GM21619 (cell line): ENCODE measurements around the gene SULT1A2.
A peak's percentile ranks its signal among the peaks of the same experiment; 100 is the strongest.
"Not testable (repeated sequence)": the region's sequence is repeated elsewhere in the genome, so short reads cannot be mapped to it uniquely, and the experiment has no call there.

Source experiments
- ATAC-seq: cut with Tn5 transposase; IDR thresholded peaks from one replicate; pipeline ENCODE4 v1.9.1; 2021; ENCODE audit not compliant: unreplicated experiment

SULT1A2 gene

DNA sequence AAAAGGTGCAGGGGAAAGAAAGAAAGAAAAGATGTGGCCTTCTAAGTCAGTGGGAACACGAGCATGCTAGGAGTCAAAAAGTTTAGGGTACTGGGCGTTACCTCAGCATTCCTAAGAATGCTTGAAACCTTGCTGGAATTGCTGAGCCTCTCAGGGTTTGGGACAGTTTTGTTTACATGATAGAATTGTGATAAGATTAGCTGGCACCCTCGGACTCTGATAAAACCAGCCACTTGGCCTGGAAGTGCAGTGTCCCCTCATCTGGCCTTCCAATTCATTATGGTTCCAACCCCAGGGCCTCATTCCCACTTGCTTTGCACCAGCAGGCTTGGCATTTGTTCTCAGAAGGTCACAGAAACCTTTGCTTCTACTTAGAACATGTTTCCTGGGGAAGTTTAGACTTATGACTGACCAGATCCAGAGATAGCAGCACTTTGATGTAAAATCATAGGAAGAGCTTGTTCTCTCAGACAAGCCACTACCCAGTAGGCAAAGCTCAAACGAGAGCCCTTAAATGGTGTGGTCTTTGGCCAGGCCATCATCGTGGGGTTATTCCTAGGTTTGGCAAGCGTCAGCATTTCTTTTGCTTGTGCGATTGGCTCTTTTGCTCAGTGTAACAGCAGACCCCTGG lies 35.2 kb downstream of the SULT1A2 start:
- ATAC-seq = no peak

DNA sequence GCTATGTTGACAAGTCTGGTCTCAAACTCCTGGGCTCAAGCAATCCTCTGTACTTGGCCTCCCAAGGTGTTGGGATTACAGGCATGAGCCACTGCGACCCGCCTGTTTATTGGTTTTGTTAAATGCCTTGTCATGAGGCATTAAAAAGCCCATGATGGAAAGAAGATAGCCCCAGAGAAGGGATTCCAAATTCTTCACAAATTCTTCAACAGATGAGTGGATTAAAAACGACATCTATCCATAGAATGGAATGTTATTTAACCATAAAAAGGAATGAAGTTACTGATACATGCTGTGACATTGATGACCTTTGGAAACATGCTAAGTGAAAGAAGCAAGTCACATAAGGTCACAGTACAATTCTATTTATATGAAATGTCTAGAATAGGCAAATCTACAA lies 38.4 kb downstream of the SULT1A2 start:
- ATAC-seq = no peak

DNA sequence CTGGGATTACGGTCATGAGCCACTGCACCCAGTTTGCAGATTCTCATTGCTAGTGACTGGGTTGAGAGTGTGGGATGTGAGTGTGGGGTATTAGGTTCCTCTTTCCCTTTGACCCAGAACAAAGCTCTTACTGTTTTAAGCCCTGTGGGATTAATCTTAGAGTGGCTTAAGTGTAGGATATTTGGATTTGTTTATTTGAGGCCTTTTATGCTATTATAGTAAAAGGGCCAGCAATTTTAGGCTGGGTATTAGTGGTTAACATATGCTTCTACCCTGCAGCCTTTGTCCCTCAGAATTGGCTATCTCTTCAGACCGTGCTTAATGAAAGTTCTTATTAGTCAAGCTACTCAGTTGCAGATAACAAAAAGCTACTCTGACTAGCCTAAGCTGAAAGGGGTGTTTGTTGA lies 39.9 kb downstream of the SULT1A2 start:
- ATAC-seq = no peak

DNA sequence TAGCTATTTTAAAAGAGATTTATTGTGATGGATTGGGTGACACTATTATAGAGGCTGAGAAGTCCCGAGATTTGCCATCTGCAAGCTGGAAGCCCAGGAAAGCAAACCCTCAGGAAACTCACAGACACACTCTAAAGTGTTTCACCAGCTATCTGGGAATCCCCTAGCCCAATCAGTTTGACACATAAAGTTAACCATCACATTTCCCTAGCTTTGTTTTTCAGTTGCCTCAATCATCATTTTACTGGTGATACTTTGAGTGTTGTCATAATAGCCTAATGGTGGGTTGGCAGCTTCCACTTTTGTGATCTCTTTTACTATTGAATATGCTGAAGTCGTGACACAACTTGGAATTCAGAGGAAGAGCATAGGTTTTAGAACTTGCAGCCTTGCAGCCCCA lies 41.3 kb downstream of the SULT1A2 start:
- no peak for ATAC-seq

DNA sequence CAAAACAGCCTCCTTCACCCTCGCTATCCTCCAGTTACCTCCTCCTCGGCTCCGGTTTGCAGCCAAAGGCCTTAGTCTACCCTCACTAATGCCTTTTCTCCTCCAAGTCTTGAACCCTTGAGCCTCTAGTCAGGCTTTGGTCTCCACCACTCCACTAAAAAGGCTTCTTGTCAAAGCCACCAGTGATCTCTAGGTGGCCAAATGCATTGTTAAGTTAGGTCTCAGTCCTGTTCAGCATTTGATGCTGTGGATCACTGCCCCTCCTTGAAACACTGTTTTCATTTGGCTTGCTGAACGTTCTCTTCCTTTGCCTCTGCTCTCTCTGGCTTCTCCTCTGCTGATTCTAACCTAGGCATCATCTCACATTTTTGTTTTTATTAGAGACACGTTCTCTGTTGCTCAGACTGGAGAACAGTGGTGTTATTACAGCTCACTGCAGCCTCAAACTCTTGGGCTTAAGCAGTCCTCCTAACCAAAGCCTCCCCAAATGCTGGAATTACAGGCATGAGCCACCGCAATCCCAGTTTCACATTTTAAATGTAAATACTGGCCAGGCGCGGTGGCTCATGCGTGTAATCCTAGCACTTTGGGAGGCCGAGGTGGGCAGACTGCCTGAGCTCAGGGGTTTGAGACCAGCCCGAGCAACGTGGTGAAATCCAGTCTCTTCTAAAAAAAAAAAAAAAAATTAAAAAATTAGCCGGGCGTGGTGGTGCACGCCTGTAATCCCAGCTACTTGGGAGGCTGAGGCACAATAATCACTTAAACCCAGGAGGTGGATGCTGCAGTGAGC lies 42.0 kb downstream of the SULT1A2 start:
- peak; percentile 10 for ATAC-seq

DNA sequence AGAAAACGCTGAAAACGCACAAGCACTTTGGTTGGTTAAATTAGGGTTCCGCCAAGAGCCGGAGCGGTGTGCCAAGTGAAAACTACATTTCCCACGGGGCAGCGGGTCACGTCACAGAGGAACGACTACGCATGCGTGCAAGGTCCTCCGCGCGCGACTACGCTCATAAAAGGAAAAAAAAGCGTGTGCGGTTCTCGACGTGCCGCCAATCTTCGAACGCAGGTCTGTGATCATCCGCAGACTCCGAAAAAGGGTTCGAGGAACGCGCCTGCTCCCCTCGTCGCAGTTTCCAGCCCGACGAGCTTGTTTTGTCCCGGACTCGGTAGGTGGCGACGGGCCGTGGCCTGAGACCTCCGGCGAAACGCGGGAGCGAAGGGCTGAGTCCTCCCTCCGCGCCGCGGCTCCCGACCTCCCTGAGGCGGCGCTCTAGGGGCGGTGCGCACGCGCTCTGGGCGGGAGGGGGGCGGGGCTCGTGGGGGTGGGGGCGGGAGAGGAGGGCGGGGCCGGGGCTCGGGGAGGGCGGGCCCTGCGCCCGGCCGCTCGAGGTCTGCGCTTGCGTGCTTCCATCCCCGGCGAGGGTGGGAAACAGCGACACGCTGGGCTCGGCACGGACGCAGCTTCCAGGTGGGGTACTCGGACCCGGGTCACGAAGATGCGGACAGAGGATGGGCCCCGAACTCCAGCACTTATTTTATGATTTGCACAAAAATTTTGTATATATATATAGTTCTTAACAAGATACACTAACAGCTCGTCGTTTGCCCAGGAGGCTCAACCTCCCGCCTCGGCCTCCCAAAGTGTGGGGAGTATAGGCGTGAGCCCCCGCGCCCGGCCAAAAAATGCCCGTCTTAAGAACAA lies 42.8 kb downstream of the SULT1A2 start, which contains the start of gene SGF29:
TSS of gene SGF29 (plus strand) at position 145 of the 858 bp plus-strand sequence. CDS start 27,150 bp downstream, outside the sequence.
- peak; percentile 71 for ATAC-seq

DNA sequence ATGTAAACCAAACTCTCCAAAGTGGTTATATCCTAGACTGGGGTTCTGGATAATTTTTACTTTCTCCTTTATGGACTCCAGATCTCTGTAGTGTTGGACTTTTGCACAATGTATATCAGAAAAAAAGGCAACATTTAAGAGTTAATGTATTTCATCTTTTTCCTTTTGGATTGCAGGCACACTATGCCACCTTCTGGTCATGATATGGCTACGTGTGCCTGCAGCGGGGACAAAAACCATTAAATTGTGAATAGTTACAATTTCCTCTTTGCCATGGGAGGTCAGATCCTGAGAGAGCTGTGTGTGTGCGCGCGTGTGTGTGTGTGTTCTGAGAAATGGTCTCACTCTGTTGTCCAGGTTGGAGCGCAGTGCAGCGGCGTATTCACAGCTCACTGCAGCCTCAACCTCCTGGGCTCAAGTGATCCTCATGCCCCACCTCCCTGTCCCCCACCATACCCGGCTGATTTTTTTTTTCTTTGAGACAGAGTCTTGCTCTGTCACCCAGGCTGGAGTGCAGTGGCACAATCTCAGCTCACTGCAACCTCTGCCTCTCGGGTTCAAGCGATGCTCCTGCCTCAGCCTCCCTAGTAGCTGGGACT lies 47.5 kb downstream of the SULT1A2 start:
- no peak for ATAC-seq

DNA sequence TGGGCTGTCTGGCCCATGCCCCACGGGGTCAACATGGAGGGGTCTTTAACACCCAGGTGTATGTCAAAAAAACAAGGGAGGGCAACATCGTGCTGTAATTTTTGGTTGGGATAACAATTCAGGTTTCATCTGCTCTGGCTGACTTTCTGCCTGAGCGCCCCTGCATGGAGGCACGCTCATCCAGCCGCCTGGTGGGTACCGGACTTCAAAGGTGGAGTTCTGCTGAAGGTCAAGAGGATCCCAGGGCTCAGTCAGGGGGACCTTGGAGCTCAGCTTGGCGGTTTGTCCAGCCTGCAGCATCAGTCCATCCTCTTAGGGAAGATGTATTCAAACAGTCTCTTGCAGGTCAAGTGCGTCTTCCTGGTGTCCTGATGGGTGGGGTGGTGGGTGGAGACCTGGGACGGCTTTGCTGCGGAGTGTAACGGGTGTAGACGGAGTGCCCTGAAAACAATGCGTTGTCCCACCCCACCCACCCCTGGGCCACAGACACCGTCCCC lies 48.5 kb downstream of the SULT1A2 start:
- ATAC-seq = no peak

DNA sequence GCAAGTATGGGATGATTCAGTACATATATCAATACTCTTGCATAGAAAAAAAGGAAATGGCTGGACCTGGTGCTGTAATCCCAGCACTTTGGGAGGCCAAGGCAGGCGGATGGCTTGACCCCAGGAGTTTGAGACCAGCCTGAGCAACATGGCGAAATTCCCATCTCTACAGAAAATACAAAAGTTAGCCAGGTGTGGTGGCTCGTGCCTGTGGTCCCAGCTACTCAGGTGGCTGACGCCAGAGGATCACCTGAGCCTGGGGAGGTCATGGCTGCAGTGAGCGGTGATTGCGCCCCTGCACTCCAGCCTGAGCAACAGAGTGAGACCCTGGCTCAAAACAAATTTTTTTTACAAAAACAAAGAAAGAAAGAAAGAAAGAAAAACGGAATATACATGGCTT lies 50.2 kb downstream of the SULT1A2 start:
- ATAC-seq = no peak

DNA sequence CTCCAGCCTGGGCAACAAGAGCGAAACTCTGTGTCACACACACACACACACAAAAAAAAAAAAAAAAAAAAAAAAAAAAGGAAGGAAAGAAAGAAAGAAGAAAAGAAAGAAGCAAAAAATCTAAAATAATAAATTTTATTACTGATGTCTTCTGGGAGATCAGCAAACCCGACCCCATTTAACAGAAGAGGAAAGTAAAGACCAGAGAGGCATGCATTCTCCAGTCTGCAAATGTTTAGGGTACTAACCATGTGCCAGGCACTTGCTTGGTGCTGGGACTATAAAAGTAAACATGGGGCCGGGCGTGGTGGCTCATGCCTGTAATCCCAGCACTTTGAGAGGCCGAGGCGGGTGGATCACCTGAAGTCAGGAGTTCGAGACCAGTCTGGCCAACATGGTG lies 50.9 kb downstream of the SULT1A2 start:
- ATAC-seq = not testable (repeated sequence)

DNA sequence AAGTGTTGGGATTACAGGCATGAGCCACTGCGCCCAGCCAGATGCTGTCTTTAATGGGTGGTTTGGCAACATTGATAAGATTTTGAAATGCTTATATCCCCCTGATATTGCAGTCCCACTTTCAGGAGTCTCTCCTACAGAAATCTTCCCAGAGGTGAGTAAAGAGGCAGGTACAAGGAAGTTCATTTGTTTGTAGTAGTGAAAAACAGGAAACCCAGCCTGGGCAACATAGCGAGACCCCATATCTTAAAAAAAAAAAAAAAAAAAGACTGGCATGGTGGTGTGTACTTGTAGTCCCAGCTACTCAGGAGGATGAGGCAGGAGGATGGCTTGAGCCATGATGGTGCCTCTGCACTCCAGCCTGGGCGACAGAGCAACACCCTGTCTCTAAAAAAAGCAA lies 51.9 kb downstream of the SULT1A2 start:
- no peak for ATAC-seq

DNA sequence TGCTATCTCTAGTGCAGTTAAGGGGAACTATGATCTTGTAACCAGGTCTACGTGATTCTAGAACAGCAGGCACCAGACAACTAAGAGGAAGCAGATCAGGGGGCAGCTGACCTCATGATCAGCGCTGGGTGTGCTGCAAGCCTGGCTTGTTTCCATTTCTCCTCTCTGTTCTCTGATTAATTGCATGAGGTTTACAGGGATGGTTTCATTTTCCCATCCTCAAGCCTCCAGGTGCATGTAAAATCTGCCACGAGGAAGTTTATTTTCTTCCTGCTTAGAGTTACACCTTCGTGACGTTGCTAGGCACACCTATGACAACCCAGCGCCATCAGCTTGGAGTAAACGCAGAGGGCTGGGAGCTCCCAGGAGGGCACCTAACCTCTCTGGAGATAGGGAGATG lies 53.8 kb downstream of the SULT1A2 start:
- ATAC-seq = no peak

DNA sequence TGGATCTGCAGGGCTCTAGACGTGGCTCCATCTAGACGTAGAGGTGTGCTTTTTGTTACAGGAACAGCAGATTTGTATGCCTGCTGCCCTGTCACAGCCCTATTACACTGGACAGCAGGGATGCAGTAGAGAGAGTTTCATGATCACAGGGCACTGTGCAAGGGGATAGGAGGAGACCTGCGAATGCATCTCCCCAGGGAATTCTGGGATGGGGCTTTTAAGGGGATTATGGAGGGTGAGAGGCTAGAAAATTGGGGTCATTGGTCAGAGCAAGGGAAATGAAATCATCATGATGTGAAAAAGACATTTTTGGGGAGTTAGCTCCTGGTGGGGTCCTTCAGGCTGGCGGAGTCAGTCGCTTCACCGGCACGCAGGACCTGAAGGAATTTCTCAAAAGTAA lies 54.2 kb downstream of the SULT1A2 start:
- no peak for ATAC-seq
